K562 (cell line): ENCODE measurements around the gene HLCS. TPM values are rescaled to one million over a fixed set of nuclear protein-coding genes. Genes with fewer than 3 reads are reported as not detected.

ENCODE experiments used
- ADNP ChIP-seq: fragments of 200-800 bp; sonication (Bioruptor generic); IDR thresholded peaks from 2 replicates; pipeline ENCODE4 v1.6.1; 2016; ENCODE audit warnings: missing genetic modification characterization, missing compliant biosample characterization
- DDX20 ChIP-seq: fragments of 450-650 bp; IDR thresholded peaks from 2 replicates; pipeline ENCODE4 v1.6.1; 2016; ENCODE audit warnings: missing genetic modification characterization, low read depth, mild to moderate bottlenecking, missing compliant biosample characterization, moderate library complexity
- EGR1 ChIP-seq: fragments of 450-650 bp; conservative IDR thresholded peaks from 2 replicates; pipeline ENCODE4 v1.6.1; 2017; ENCODE audit warnings: mild to moderate bottlenecking
- ELF2 ChIP-seq: fragments of 250-450 bp; sonication (Bioruptor Pico); IDR thresholded peaks from 2 replicates; pipeline ENCODE4 v1.5.0; 2021; ENCODE audit warnings: mild to moderate bottlenecking
- EWSR1 ChIP-seq: fragments of 450-650 bp; IDR thresholded peaks from 2 replicates; pipeline ENCODE4 v1.6.1; 2018; ENCODE audit warnings: borderline replicate concordance, mild to moderate bottlenecking, low read depth, moderate library complexity; ENCODE audit not compliant: partially characterized antibody
- GATAD2B ChIP-seq: fragments of 450-650 bp; IDR thresholded peaks from 2 replicates; pipeline ENCODE4 v1.6.1; 2017; ENCODE audit warnings: mild to moderate bottlenecking, borderline replicate concordance
- HOXB6 ChIP-seq: fragments of 250-450 bp; sonication (Bioruptor Pico); IDR thresholded peaks from 2 replicates; pipeline ENCODE4 v1.5.1; 2022; ENCODE audit warnings: mild to moderate bottlenecking, borderline replicate concordance
- NFIX ChIP-seq: fragments of 250-450 bp; sonication (Bioruptor Pico); IDR thresholded peaks from 2 replicates; pipeline ENCODE4 v1.4.0; 2020; ENCODE audit warnings: low read depth, mild to moderate bottlenecking, moderate library complexity
- PPARD ChIP-seq: fragments of 250-450 bp; sonication (Bioruptor Pico); IDR thresholded peaks from 2 replicates; pipeline ENCODE4 v1.8.0; 2022; ENCODE audit warnings: inconsistent platforms, mild to moderate bottlenecking, moderate library complexity
- RCOR1 ChIP-seq, 2 experiments: IDR thresholded peaks; 2 replicates each; pipeline ENCODE4 v1.6.1; 2012; ENCODE audit warnings: low read depth in 2 of 2, low read length in 2 of 2, borderline replicate concordance in 1 of 2, improper control_type of control experiment in 1 of 2
- SRF ChIP-seq, 2 experiments: fragments of 250-450, 450-650 bp in 1 of 2; sonication (Bioruptor Pico) in 1 of 2; sonication (generic) in 1 of 2; formaldehyde crosslinking; IDR thresholded peaks; 2 replicates each; pipeline versions ENCODE4 v1.5.0 to v1.5.1; 2020 to 2022; ENCODE audit warnings: mild to moderate bottlenecking in 1 of 2, missing genetic modification reagents in 1 of 2
- TEAD1 ChIP-seq, 2 experiments: fragments of 450-650 bp in 1 of 2; sonication (generic) in 1 of 2; formaldehyde crosslinking; IDR thresholded peaks; 2 replicates each; pipeline versions ENCODE4 v1.4.0 to v1.8.0; 2020 to 2022; ENCODE audit warnings: mild to moderate bottlenecking in 2 of 2, missing genetic modification reagents in 1 of 2
- TGIF2 ChIP-seq: sonication (generic); formaldehyde crosslinking; IDR thresholded peaks from 2 replicates; pipeline ENCODE4 v1.8.1; 2022; ENCODE audit warnings: mild to moderate bottlenecking, missing genetic modification reagents, moderate library complexity
- THRAP3 ChIP-seq: fragments of 450-650 bp; IDR thresholded peaks from 2 replicates; pipeline ENCODE4 v1.6.1; 2016; ENCODE audit warnings: mild to moderate bottlenecking, inconsistent platforms, borderline replicate concordance
- ZBTB49 ChIP-seq: sonication (generic); formaldehyde crosslinking; IDR thresholded peaks from 2 replicates; pipeline ENCODE4 v1.8.0; 2022; ENCODE audit warnings: missing genetic modification reagents, mild to moderate bottlenecking, borderline replicate concordance
- ZNF780A ChIP-seq: fragments of 250-450 bp; sonication (Bioruptor Pico); IDR thresholded peaks from 2 replicates; pipeline ENCODE4 v1.5.0; 2021; ENCODE audit warnings: mild to moderate bottlenecking
- ZNF830 ChIP-seq: fragments of 250-450 bp; sonication (Bioruptor Pico); IDR thresholded peaks from 2 replicates; pipeline ENCODE4 v1.5.0; 2021; ENCODE audit warnings: mild to moderate bottlenecking
- ZZZ3 ChIP-seq: fragments of 450-650 bp; IDR thresholded peaks from 2 replicates; pipeline ENCODE4 v1.6.1; 2016; ENCODE audit warnings: antibody characterized with exemption, mild to moderate bottlenecking, moderate library complexity
- polyA plus RNA-seq, 8 experiments: library from polyadenylated mRNA; depleted of rRNA in 4 of 8; stranded (reverse) in 5 of 8; unstranded in 3 of 8; fragments of >200 nt; fragmentation: Nextera tagmentation in 2 of 8; fragmentation: Illumina TruSeq in 1 of 8; extraction: Ambion mirVana in 2 of 8; extraction: Trizol in 1 of 8; gene quantifications; 2 replicates each; pipeline versions ENCODE4 v1.2.1 to v1.2.3, GENCODE V29; 2011 to 2014; ENCODE audit warnings: inconsistent platforms in 1 of 8, missing spikeins in 1 of 8
- total RNA-seq, 7 experiments: library from RNA; depleted of rRNA in 6 of 7; stranded (reverse); fragments of >200 nt in 6 of 7; fragmentation: Illumina TruSeq in 2 of 7; extraction: Trizol in 2 of 7; gene quantifications; 2 replicates each; pipeline versions ENCODE4 v1.2.1 to v1.2.3, GENCODE V29; 2011 to 2021; ENCODE audit warnings: low replicate concordance in 1 of 7
- TF ChIP-seq, protein P1 (sequence below): sonication (generic); formaldehyde crosslinking; IDR thresholded peaks from 2 replicates; pipeline ENCODE4 v1.8.1; 2023; ENCODE audit warnings: mild to moderate bottlenecking, missing genetic modification reagents, moderate library complexity
- TF ChIP-seq, protein P2 (sequence below), 2 experiments: IDR thresholded peaks; 2 replicates each; pipeline ENCODE4 v1.6.1; 2012; ENCODE audit warnings: improper control_type of control experiment in 2 of 2, low read depth in 2 of 2, low read length in 2 of 2, borderline replicate concordance in 1 of 2

HLCS gene
- total and polyA plus RNA-seq, 9 of the 15 experiments (the other 6 are each of a cell fraction or from before 2014, with no cell fraction given), result 3.0 to 21.5 (median 17.1) TPM

- TF ChIP-seq THRAP3 (no peak; the same call in 1 of the 2 replicates), EGR1 (no peak), ZZZ3 (no peak), RCOR1 (IDR thresholded peaks at IDR 0.05; ENCODE audit: borderline replicate concordance in 1 of 2, low read depth in 2 of 2, low read length in 2 of 2) (no peak; a peak in 1 of 4 replicates), GATAD2B (0 out of 2 replicates have a peak, but pooled peaks have one; percentile 25), DDX20 (no peak; the same call in 1 of the 2 replicates), TEAD1 (CRISPR knock-in tag; IDR thresholded peaks at IDR 0.05) (0 out of 4 replicates have a peak, but pooled peaks of 1 of the 2 experiments have one; percentile 8), NFIX (no peak), TGIF2 (CRISPR knock-in tag) (no peak), ZBTB49 (CRISPR knock-in tag) (no peak), PPARD (no peak), SRF (CRISPR knock-in tag; IDR thresholded peaks at IDR 0.05) (no peak), ELF2 (CRISPR knock-in tag) (no peak), HOXB6 (CRISPR knock-in tag) (no peak), ZNF830 (CRISPR knock-in tag) (no peak), ZNF780A (CRISPR knock-in tag) (no peak), EWSR1 (no peak), ADNP (tag) (no peak)
- TF ChIP-seq, protein P1, sequence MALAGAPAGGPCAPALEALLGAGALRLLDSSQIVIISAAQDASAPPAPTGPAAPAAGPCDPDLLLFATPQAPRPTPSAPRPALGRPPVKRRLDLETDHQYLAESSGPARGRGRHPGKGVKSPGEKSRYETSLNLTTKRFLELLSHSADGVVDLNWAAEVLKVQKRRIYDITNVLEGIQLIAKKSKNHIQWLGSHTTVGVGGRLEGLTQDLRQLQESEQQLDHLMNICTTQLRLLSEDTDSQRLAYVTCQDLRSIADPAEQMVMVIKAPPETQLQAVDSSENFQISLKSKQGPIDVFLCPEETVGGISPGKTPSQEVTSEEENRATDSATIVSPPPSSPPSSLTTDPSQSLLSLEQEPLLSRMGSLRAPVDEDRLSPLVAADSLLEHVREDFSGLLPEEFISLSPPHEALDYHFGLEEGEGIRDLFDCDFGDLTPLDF (CRISPR knock-in tag), result no peak
- TF ChIP-seq, protein P2, sequence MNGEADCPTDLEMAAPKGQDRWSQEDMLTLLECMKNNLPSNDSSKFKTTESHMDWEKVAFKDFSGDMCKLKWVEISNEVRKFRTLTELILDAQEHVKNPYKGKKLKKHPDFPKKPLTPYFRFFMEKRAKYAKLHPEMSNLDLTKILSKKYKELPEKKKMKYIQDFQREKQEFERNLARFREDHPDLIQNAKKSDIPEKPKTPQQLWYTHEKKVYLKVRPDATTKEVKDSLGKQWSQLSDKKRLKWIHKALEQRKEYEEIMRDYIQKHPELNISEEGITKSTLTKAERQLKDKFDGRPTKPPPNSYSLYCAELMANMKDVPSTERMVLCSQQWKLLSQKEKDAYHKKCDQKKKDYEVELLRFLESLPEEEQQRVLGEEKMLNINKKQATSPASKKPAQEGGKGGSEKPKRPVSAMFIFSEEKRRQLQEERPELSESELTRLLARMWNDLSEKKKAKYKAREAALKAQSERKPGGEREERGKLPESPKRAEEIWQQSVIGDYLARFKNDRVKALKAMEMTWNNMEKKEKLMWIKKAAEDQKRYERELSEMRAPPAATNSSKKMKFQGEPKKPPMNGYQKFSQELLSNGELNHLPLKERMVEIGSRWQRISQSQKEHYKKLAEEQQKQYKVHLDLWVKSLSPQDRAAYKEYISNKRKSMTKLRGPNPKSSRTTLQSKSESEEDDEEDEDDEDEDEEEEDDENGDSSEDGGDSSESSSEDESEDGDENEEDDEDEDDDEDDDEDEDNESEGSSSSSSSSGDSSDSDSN (IDR thresholded peaks at IDR 0.05; ENCODE audit: borderline replicate concordance in 1 of 2, low read depth in 2 of 2, low read length in 2 of 2), result no peak
These were observed 1.4 kb downstream of the HLCS start (continued) for GRCh38 chr21:36964827-36965719.
